HCT116 (cell line): Measurements from ENCODE around the gene NSUN7. TPM values are rescaled to one million over a fixed set of nuclear protein-coding genes. Genes with fewer than 3 reads are reported as not detected.

Experiments
- ATAC-seq: fragments of 200-7000 bp; cut with Tn5 transposase; 2 replicates; pipeline ENCODE4 v1.9.1; 2020; ENCODE audit warnings: mild to moderate bottlenecking, moderate library complexity
- BruUV-seq: library from RNA; stranded (reverse); fragments of 400-500 nt; replicated peaks from 2 replicates; lab custom pipeline; 2021; lab: Mats Ljungman, UMichigan
- CTCF ChIA-PET: fragments of 300-600 bp; sonication (Branson Sonifier 250); formaldehyde crosslinking; loops from one replicate; lab custom pipeline; 2021; ENCODE audit warnings: antibody characterized with exemption; lab: Charles Lee
- POLR2A ChIA-PET: fragments of 300-600, 350-600 bp; sonication (Branson Sonifier 250); formaldehyde crosslinking; loops from one replicate; lab custom pipeline; 2021; ENCODE audit warnings: antibody characterized with exemption; lab: Charles Lee
- RAD21 ChIA-PET, 2 experiments: fragments of 300-600 bp; sonication (Branson Sonifier 250); formaldehyde crosslinking; loops; one replicate each; lab custom pipeline; 2023; ENCODE audit warnings: low total read pairs in 2 of 2; ENCODE audit not compliant: uncharacterized antibody in 2 of 2, unreplicated experiment in 2 of 2, low non-redundant PET in 1 of 2; lab: Charles Lee
- DNase-seq: peaks from one replicate; pipeline ENCODE4 v3.0.0-alpha.2; 2010; ENCODE audit warnings: low read depth, low spot score
- H2AFZ ChIP-seq: fragments of 200-600 bp; shearing (Covaris generic), sonication (generic); 2 replicates; pipeline ENCODE4 v1.6.1; 2017; ENCODE audit warnings: low read depth, mixed run types, mixed read lengths, antibody characterized with exemption, low read length; ENCODE audit not compliant: poor library complexity, severe bottlenecking
- H3K27ac ChIP-seq: 2 replicates; pipeline ENCODE4 v1.5.1; 2012; ENCODE audit warnings: low read depth, low read length
- H3K27me3 ChIP-seq: fragments of 200-600 bp; sonication (generic); 2 replicates; pipeline ENCODE4 v1.6.1; 2016; ENCODE audit warnings: mixed run types, low read length, mixed read lengths; ENCODE audit not compliant: insufficient read depth
- H3K36me3 ChIP-seq, 2 experiments: fragments of 200-500 bp in 1 of 2; fragments of 200-600 bp in 1 of 2; sonication (Bioruptor generic) in 1 of 2; sonication (generic) in 1 of 2; 2 replicates each; pipeline versions ENCODE4 v1.5.1 to v1.6.1; 2014 to 2016; ENCODE audit warnings: low read length in 2 of 2, inconsistent platforms in 1 of 2, mixed read lengths in 1 of 2, mixed run types in 1 of 2; ENCODE audit not compliant: insufficient read depth in 2 of 2, control insufficient read depth in 1 of 2
- H3K4me1 ChIP-seq, 2 experiments: fragments of 200-600 bp in 1 of 2; sonication (generic) in 1 of 2; 2 replicates each; pipeline versions ENCODE4 v1.5.1 to v1.6.1; 2012 to 2017; ENCODE audit warnings: low read length in 2 of 2, inconsistent platforms in 1 of 2, mild to moderate bottlenecking in 1 of 2, mixed read lengths in 1 of 2, mixed run types in 1 of 2, moderate library complexity in 1 of 2; ENCODE audit not compliant: insufficient read depth in 2 of 2, control insufficient read depth in 1 of 2
- H3K4me2 ChIP-seq: fragments of 200-600 bp; sonication (generic); 2 replicates; pipeline ENCODE4 v1.6.1; 2017; ENCODE audit warnings: mixed run types, low read length, mixed read lengths
- H3K4me3 ChIP-seq, 2 experiments: fragments of 200-600 bp in 1 of 2; sonication (generic) in 1 of 2; replicated peaks in 1 of 2; 2 replicates each; pipeline ENCODE4 v1.5.1; 2011 to 2016; ENCODE audit warnings: low read length in 2 of 2, control low read depth in 1 of 2, low read depth in 1 of 2, mild to moderate bottlenecking in 1 of 2, mixed read lengths in 1 of 2, mixed run types in 1 of 2
- H3K79me2 ChIP-seq: fragments of 200-600 bp; sonication (generic); 2 replicates; pipeline ENCODE4 v1.6.1; 2017; ENCODE audit warnings: mild to moderate bottlenecking, mixed run types, low read length, moderate library complexity, mixed read lengths; ENCODE audit not compliant: insufficient read depth
- H3K9ac ChIP-seq: fragments of 200-600 bp; sonication (generic); 2 replicates; pipeline ENCODE4 v1.6.1; 2016; ENCODE audit warnings: low read length, mixed read lengths
- H3K9me2 ChIP-seq: fragments of 200-600 bp; sonication (generic), shearing (Covaris generic); 2 replicates; pipeline ENCODE4 v1.6.1; 2017; ENCODE audit warnings: mixed run types, mild to moderate bottlenecking, moderate library complexity; ENCODE audit not compliant: insufficient read depth
- H3K9me3 ChIP-seq, 2 experiments: fragments of 200-500 bp in 1 of 2; fragments of 200-600 bp in 1 of 2; sonication (Bioruptor generic) in 1 of 2; sonication (generic) in 1 of 2; 2 replicates each; pipeline ENCODE4 v1.6.1; 2014 to 2017; ENCODE audit warnings: low read length in 2 of 2, mixed read lengths in 2 of 2, inconsistent platforms in 1 of 2, low read depth in 1 of 2, mild to moderate bottlenecking in 1 of 2, mixed run types in 1 of 2, moderate library complexity in 1 of 2; ENCODE audit not compliant: control insufficient read depth in 1 of 2, insufficient read depth in 1 of 2
- H4K20me1 ChIP-seq: fragments of 200-600 bp; sonication (generic), shearing (Covaris generic); 2 replicates; pipeline ENCODE4 v1.6.1; 2017; ENCODE audit warnings: mixed run types, mild to moderate bottlenecking, moderate library complexity; ENCODE audit not compliant: insufficient read depth
- CBX3 ChIP-seq: IDR thresholded peaks from 2 replicates; pipeline ENCODE4 v1.6.1; 2012; ENCODE audit warnings: low read depth
- CTCF ChIP-seq, 3 experiments: fragments of 200-600 bp in 1 of 3; sonication (generic) in 1 of 3; IDR thresholded peaks in 2 of 3; conservative IDR thresholded peaks in 1 of 3; 2 replicates each; pipeline ENCODE4 v1.5.1; 2012 to 2017; ENCODE audit warnings: low read depth in 2 of 3, low read length in 2 of 3, antibody characterized with exemption in 1 of 3, borderline replicate concordance in 1 of 3, control low read depth in 1 of 3, mild to moderate bottlenecking in 1 of 3, mixed read lengths in 1 of 3, mixed run types in 1 of 3, moderate library complexity in 1 of 3; ENCODE audit not compliant: insufficient read depth in 1 of 3
- JUND ChIP-seq: IDR thresholded peaks from 2 replicates; pipeline ENCODE4 v1.6.1; 2012
- SIN3A ChIP-seq: IDR thresholded peaks from 2 replicates; pipeline ENCODE4 v1.6.1; 2012; ENCODE audit warnings: low read depth
- TCF7L2 ChIP-seq: IDR thresholded peaks from 2 replicates; pipeline ENCODE4 v1.7.0; 2011; ENCODE audit warnings: borderline replicate concordance, inconsistent platforms; ENCODE audit not compliant: insufficient read depth, insufficient read length; ENCODE audit errors: extremely low read depth
- intact Hi-C: fragments of 100-400 bp; cut with micrococcal nuclease; formaldehyde crosslinking; loops from 2 replicates; pipeline ENCODE4 v1.10.0; 2022
- total RNA-seq: library from RNA; stranded (reverse); gene quantifications from one replicate; pipeline ENCODE4 v1.2.1, GENCODE V29; 2021; ENCODE audit not compliant: unreplicated experiment
- TF ChIP-seq, protein P1 (sequence below): IDR thresholded peaks from 2 replicates; pipeline ENCODE4 v1.6.1; 2012; ENCODE audit warnings: low read depth

Gene NSUN7
- total RNA-seq, 1 experiment from 2014 or later = 0.07 TPM

DNA sequence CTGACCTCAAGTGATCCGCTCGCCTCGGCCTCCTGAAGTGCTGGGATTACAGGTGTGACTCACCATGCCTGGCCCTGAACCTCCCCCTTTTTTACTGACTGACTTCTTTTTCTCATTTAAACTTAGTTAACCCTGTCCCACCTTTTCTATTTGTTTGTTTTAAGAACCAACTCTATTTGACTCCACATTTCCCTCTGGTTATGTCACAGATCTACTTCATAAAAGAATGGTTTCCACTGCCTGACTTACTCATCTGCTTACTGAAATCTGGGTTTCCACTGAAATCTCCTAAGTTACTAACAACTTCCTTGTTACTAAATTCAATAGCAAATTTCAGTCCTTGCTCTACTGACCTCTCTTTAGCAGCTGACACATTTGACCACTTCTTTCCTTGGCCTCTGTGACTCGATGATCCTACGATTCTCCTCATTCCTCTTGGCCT, 28.0 kb upstream of the NSUN7 start:
- Histone ChIP-seq H3K4me1 (peaks cover 0 to 20% of the 10 kb centered on the region in 2 experiments; a peak in 3 of 4 replicates), H3K9ac (no peak overlapping the region), H4K20me1 (no peaks in the 10 kb centered on the region), H3K36me3 (no peaks in the 10 kb centered on the region), H3K79me2 (no peaks in the 10 kb centered on the region), H2AFZ (peak overlapping the region; percentile 10), H3K9me3 (no peaks in the 10 kb centered on the region), H3K27me3 (no peaks in the 10 kb centered on the region), H3K4me2 (0 out of 2 replicates have a peak overlapping the region, but pooled peaks have one; percentile 2), H3K4me3 (no peak overlapping the region), H3K9me2 (no peaks in the 10 kb centered on the region), H3K27ac (no peak overlapping the region)
- ChIA-PET CTCF (interaction anchor here (0.7 kb wide), 1 partner anchor 199 kb away, joined by 3 read pairs; no protein-coding TSS in a partner anchor), POLR2A (no interaction called here), RAD21 (no interaction called here)
- no TSS peak for BruUV-seq
- no peak for TF ChIP-seq SIN3A
- TF ChIP-seq JUND = no peak
- TF ChIP-seq, protein P1, sequence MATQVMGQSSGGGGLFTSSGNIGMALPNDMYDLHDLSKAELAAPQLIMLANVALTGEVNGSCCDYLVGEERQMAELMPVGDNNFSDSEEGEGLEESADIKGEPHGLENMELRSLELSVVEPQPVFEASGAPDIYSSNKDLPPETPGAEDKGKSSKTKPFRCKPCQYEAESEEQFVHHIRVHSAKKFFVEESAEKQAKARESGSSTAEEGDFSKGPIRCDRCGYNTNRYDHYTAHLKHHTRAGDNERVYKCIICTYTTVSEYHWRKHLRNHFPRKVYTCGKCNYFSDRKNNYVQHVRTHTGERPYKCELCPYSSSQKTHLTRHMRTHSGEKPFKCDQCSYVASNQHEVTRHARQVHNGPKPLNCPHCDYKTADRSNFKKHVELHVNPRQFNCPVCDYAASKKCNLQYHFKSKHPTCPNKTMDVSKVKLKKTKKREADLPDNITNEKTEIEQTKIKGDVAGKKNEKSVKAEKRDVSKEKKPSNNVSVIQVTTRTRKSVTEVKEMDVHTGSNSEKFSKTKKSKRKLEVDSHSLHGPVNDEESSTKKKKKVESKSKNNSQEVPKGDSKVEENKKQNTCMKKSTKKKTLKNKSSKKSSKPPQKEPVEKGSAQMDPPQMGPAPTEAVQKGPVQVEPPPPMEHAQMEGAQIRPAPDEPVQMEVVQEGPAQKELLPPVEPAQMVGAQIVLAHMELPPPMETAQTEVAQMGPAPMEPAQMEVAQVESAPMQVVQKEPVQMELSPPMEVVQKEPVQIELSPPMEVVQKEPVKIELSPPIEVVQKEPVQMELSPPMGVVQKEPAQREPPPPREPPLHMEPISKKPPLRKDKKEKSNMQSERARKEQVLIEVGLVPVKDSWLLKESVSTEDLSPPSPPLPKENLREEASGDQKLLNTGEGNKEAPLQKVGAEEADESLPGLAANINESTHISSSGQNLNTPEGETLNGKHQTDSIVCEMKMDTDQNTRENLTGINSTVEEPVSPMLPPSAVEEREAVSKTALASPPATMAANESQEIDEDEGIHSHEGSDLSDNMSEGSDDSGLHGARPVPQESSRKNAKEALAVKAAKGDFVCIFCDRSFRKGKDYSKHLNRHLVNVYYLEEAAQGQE = no peak
- no peak for TF ChIP-seq CTCF (IDR thresholded peaks at IDR 0.05 in 2 of 3, conservative IDR thresholded peaks at IDR 0.05 in 1 of 3; ENCODE audit: borderline replicate concordance in 1 of 3, insufficient read depth in 1 of 3, low read depth in 2 of 3, low read length in 2 of 3)
- TF ChIP-seq TCF7L2 = no peak
- TF ChIP-seq CBX3 = no peak
- ATAC-seq = no peak
- DNase-seq = no peak
- intact Hi-C loops = no loop called here
